Measurements from ENCODE around the gene SCARF2. TPM values are rescaled to one million over a fixed set of nuclear protein-coding genes. Genes with fewer than 3 reads are reported as not detected.

The SCARF2 gene
- total RNA-seq, 5 donors from 2014 or later (not counting 1 experiment from before 2014, with no cell fraction given), result 1.6 to 3.1 (median 2.9) TPM

- Histone ChIP-seq H3K27me3 (replicated peaks in 1 of 2; ENCODE audit: control insufficient read depth in 2 of 2, extremely low read depth in 1 of 2, insufficient read depth in 2 of 2, low read length in 1 of 2) (peaks cover 0 to 18% of the 10 kb centered on the region in 2 experiments), H3K27ac (ENCODE audit: low read length) (no peak overlapping the region), H3K36me3 (ENCODE audit: control insufficient read depth in 2 of 2, extremely low read depth in 1 of 2, insufficient read depth in 1 of 2, low read length in 1 of 2) (peaks cover 20 to 45% of the 10 kb centered on the region in 2 donors), H3K9me3 (no peaks in the 10 kb centered on the region), H3K4me1 (ENCODE audit: control insufficient read depth in 1 of 2, extremely low read depth in 1 of 2, insufficient read depth in 2 of 2, low read length in 2 of 2) (peaks cover 0 to 8% of the 10 kb centered on the region in 2 experiments), H3K4me3 (ENCODE audit: control insufficient read depth in 1 of 2, extremely low read depth in 1 of 2, low read length in 1 of 2) (no peak overlapping the region)
- ChIA-PET CTCF (no interaction called here), POLR2A (no interaction called here)
- H3K27ac Mint-ChIP-seq, result no peak overlapping the region
- H3K9me3 Mint-ChIP-seq, result no peaks in the 10 kb centered on the region
- H3K27me3 Mint-ChIP-seq, result peaks cover 5% of the 10 kb centered on the region in 2 donors
- DNase-seq, result no peak
- no peak for ATAC-seq (replicated peaks in 1 of 4)
- H3K4me1 Mint-ChIP-seq, result peaks cover 4 to 9% (median 7%) of the 10 kb centered on the region in 3 donors
- H3K36me3 Mint-ChIP-seq, result peaks cover 35% of the 10 kb centered on the region
- WGBS (ENCODE audit: insufficient coverage), result 82% methylated on average over 3 of the region's 7 CpGs
- no peak overlapping the region for H3K4me3 Mint-ChIP-seq
Measured at GRCh38 chr22:20442485-20443284, 5.1 kb upstream of the SCARF2 start.

DNA sequence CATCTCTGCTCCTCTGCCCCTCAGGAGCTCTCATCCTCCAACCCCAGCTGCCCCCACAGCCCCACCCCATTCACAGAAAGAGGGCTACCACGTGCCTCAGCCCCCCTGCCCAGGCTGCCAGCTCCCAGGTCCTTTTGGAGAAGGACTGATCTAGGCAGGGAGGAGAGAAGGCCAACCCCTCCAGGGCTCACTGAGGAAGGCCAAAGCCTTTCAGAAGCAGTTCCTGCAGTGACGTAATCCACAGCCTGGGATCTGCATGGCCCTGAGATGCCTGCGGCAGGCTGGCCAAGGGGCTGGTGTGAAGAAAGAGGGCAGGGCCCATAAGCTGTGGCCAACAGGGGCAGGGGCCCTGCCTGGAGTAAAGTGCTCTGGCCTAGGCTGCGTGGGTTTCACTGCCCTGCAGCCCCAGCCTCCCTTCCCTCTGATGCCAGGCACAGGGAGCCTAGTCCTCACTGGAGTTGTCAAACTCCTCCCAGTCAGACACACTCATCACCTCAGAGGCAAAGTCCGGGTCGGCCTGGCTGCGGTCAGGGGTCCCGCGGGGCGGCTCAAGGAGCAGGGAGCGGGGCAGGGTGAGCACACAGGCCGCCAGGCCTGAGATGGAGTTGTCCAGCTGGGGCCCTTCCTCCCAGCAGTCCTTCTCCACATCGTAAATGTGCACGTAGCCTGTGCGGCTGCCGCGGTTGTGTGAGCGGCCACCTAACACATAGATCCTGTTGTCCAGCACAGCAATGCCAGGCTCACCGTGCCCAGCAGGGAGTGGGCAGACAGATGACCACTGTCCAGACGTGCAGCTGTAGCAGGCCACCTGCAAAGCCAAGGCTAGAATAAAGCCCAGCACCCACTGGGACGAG, 4.2 kb upstream of the SCARF2 start:
- WGBS (ENCODE audit: insufficient coverage), result 91% methylated on average over 17 of the region's 21 CpGs
- ATAC-seq (replicated peaks in 1 of 4) (no peak), DNase-seq (no peak)
- Mint-ChIP-seq H3K27me3 (peaks cover 10 to 11% of the 10 kb centered on the region in 2 donors), H3K4me3 (no peak overlapping the region), H3K4me1 (peaks cover 8 to 15% (median 12%) of the 10 kb centered on the region in 3 donors), H3K9me3 (no peaks in the 10 kb centered on the region), H3K27ac (no peak overlapping the region), H3K36me3 (peaks cover 32% of the 10 kb centered on the region)
- Histone ChIP-seq H3K4me3 (ENCODE audit: control insufficient read depth in 1 of 2, extremely low read depth in 1 of 2, low read length in 1 of 2) (no peak overlapping the region), H3K4me1 (ENCODE audit: control insufficient read depth in 1 of 2, extremely low read depth in 1 of 2, insufficient read depth in 2 of 2, low read length in 2 of 2) (peaks cover 1 to 15% of the 10 kb centered on the region in 2 experiments), H3K36me3 (ENCODE audit: control insufficient read depth in 2 of 2, extremely low read depth in 1 of 2, insufficient read depth in 1 of 2, low read length in 1 of 2) (peaks cover 20 to 45% of the 10 kb centered on the region in 2 donors), H3K9me3 (no peaks in the 10 kb centered on the region), H3K27ac (ENCODE audit: low read length) (no peak overlapping the region), H3K27me3 (replicated peaks in 1 of 2; ENCODE audit: control insufficient read depth in 2 of 2, extremely low read depth in 1 of 2, insufficient read depth in 2 of 2, low read length in 1 of 2) (peaks cover 0 to 25% of the 10 kb centered on the region in 2 experiments)
- ChIA-PET POLR2A (no interaction called here), CTCF (no interaction called here)

- ChIA-PET POLR2A (no interaction called here), CTCF (no interaction called here)
- 82% methylated on average over 11 of the region's 13 CpGs for WGBS (ENCODE audit: insufficient coverage)
- Mint-ChIP-seq H3K27me3 (peaks cover 10 to 16% of the 10 kb centered on the region in 2 donors), H3K9me3 (no peaks in the 10 kb centered on the region), H3K4me1 (peaks cover 11 to 20% (median 14%) of the 10 kb centered on the region in 3 donors), H3K4me3 (no peak overlapping the region), H3K36me3 (peaks cover 22% of the 10 kb centered on the region), H3K27ac (no peak overlapping the region)
- no peak for DNase-seq
- Histone ChIP-seq H3K27me3 (replicated peaks in 1 of 2; ENCODE audit: control insufficient read depth in 2 of 2, extremely low read depth in 1 of 2, insufficient read depth in 2 of 2, low read length in 1 of 2) (peaks cover 0 to 32% of the 10 kb centered on the region in 2 experiments), H3K4me1 (ENCODE audit: control insufficient read depth in 1 of 2, extremely low read depth in 1 of 2, insufficient read depth in 2 of 2, low read length in 2 of 2) (peaks cover 2 to 22% of the 10 kb centered on the region in 2 experiments), H3K9me3 (no peaks in the 10 kb centered on the region), H3K36me3 (ENCODE audit: control insufficient read depth in 2 of 2, extremely low read depth in 1 of 2, insufficient read depth in 1 of 2, low read length in 1 of 2) (peaks cover 12 to 38% of the 10 kb centered on the region in 2 donors), H3K4me3 (ENCODE audit: control insufficient read depth in 1 of 2, extremely low read depth in 1 of 2, low read length in 1 of 2) (no peak overlapping the region), H3K27ac (ENCODE audit: low read length) (no peak overlapping the region)
- ATAC-seq (replicated peaks in 1 of 4), result no peak
Measured at GRCh38 chr22:20440637-20441591, 3.3 kb upstream of the SCARF2 start.

DNA sequence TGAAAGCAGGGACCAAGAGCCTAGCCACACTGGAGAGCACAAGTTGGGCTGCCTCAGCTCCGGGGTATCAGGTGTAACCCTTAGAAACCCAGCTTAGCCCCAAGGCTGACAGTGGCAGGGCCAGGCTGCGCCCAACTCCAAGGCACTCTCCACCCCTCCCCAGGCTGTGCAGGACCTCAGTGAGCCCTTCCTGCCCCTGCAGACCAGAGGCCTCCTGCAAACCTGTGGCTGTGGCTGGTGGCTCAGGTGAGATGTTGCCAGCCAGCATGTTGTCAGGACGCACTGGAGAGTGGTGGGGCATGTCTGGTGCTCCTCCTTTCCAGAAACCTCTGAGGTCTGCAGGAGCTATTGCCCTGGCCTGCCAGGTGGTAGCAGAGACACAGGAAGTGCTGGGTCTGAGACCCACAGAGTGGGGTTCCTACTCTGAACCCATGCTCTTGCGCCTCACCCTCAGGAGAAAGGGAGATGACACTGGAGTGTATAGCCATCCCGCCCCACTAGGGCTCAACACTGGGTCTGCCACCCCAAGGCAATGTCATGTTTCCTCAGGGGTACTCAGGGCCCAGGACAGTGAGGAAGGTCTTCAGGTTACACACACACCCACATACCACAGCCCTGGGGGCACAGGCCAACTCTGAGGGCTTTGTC, 2.4 kb upstream of the SCARF2 start:
- Mint-ChIP-seq H3K27me3 (peaks cover 19 to 25% of the 10 kb centered on the region in 2 donors), H3K4me1 (peaks cover 16 to 25% (median 21%) of the 10 kb centered on the region in 3 donors), H3K36me3 (peaks cover 21% of the 10 kb centered on the region), H3K9me3 (no peaks in the 10 kb centered on the region), H3K4me3 (no peak overlapping the region), H3K27ac (no peak overlapping the region)
- WGBS (ENCODE audit: insufficient coverage), result 87% methylated on average over 3 of the region's 5 CpGs
- no peak overlapping the region for H3K27ac ChIP-seq (ENCODE audit: low read length)
- H3K36me3 ChIP-seq (ENCODE audit: control insufficient read depth in 2 of 2, extremely low read depth in 1 of 2, insufficient read depth in 1 of 2, low read length in 1 of 2), result peaks cover 7 to 33% of the 10 kb centered on the region in 2 donors
- H3K4me3 ChIP-seq (ENCODE audit: control insufficient read depth in 1 of 2, extremely low read depth in 1 of 2, low read length in 1 of 2), result no peak overlapping the region
- peaks cover 8 to 40% of the 10 kb centered on the region in 2 experiments for H3K27me3 ChIP-seq (replicated peaks in 1 of 2; ENCODE audit: control insufficient read depth in 2 of 2, extremely low read depth in 1 of 2, insufficient read depth in 2 of 2, low read length in 1 of 2)
- peaks cover 2 to 24% of the 10 kb centered on the region in 2 experiments for H3K4me1 ChIP-seq (ENCODE audit: control insufficient read depth in 1 of 2, extremely low read depth in 1 of 2, insufficient read depth in 2 of 2, low read length in 2 of 2)
- CTCF ChIA-PET, result no interaction called here
- ATAC-seq (replicated peaks in 1 of 4) (no peak), DNase-seq (peak in 1 of 35 experiments; percentile 12)
- H3K9me3 ChIP-seq, result no peaks in the 10 kb centered on the region
- POLR2A ChIA-PET, result no interaction called here

DNA sequence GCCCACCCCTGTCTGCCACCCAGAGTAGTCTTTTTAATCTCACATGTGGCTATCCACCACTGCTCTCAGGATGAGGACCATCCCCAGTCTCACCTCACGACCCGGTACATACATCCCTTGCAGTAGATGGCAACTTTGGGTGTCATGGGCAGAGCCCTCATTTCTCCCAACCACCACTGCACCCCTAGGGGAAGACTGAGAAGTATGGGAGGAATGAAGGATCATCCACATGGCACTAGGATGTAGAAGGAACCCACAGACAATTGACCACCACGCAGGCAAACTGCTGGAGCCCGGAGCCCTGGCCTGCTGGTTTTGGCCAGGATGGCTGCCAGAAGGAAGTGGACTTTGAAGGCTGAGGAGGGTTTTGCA, 1.9 kb upstream of the SCARF2 start:
- CTCF ChIA-PET, result no interaction called here
- Mint-ChIP-seq H3K36me3 (peaks cover 17% of the 10 kb centered on the region), H3K27ac (no peak overlapping the region), H3K4me1 (peaks cover 16 to 25% (median 21%) of the 10 kb centered on the region in 3 donors), H3K9me3 (no peaks in the 10 kb centered on the region), H3K4me3 (peak overlapping the region in 2 of 3 donors; percentile 14 to 52), H3K27me3 (peaks cover 24 to 30% of the 10 kb centered on the region in 2 donors)
- Histone ChIP-seq H3K27me3 (replicated peaks in 1 of 2; ENCODE audit: control insufficient read depth in 2 of 2, extremely low read depth in 1 of 2, insufficient read depth in 2 of 2, low read length in 1 of 2) (peaks cover 11 to 46% of the 10 kb centered on the region in 2 experiments), H3K9me3 (no peaks in the 10 kb centered on the region), H3K4me1 (ENCODE audit: control insufficient read depth in 1 of 2, extremely low read depth in 1 of 2, insufficient read depth in 2 of 2, low read length in 2 of 2) (peaks cover 2 to 24% of the 10 kb centered on the region in 2 experiments), H3K27ac (ENCODE audit: low read length) (no peak overlapping the region), H3K36me3 (ENCODE audit: control insufficient read depth in 2 of 2, extremely low read depth in 1 of 2, insufficient read depth in 1 of 2, low read length in 1 of 2) (peaks cover 4 to 28% of the 10 kb centered on the region in 2 donors), H3K4me3 (ENCODE audit: control insufficient read depth in 1 of 2, extremely low read depth in 1 of 2, low read length in 1 of 2) (no peak overlapping the region)
- WGBS (ENCODE audit: insufficient coverage), result 100% methylated on average over 1 of the region's 4 CpGs
- POLR2A ChIA-PET, result no interaction called here
- ATAC-seq (replicated peaks in 1 of 4), result no peak
- peak in 1 of 35 experiments; percentile 9 for DNase-seq
